H1 (cell line): ENCODE results near the gene CDC73. TPM values are rescaled to one million over a fixed set of nuclear protein-coding genes. Genes with fewer than 3 reads are reported as not detected.
A peak's percentile ranks its signal among the peaks of the same experiment; 100 is the strongest.

Experiments used
- CTCF ChIA-PET: fragments of 300-600 bp; sonication (Branson Sonifier 250); formaldehyde crosslinking; loops from one replicate; lab custom pipeline; 2021; ENCODE audit not compliant: partially characterized antibody; lab: Charles Lee
- POLR2A ChIA-PET: fragments of 300-600 bp; sonication (Branson Sonifier 250); formaldehyde crosslinking; loops from one replicate; lab custom pipeline; 2021; ENCODE audit warnings: inconsistent platforms; ENCODE audit not compliant: partially characterized antibody; lab: Charles Lee
- DNase-seq, 2 experiments: peaks; one replicate each; pipeline versions ENCODE4 v3.0.0 to v3.0.0-alpha.2; 2010 to 2022; ENCODE audit warnings: low spot score in 2 of 2, low read depth in 1 of 2, mixed read lengths in 1 of 2
- FAIRE-seq: peaks from 2 replicates; lab custom pipeline; 2011; peaks lifted over from hg19 to GRCh38; lab: Jason Lieb, UNC
- H2AFZ ChIP-seq: 2 replicates; pipeline ENCODE4 v1.8.1; 2012; ENCODE audit warnings: low read length, inconsistent platforms
- H2AK5ac ChIP-seq: 2 replicates; pipeline ENCODE4 v1.6.1; 2013; ENCODE audit warnings: low read depth, low read length
- H2BK120ac ChIP-seq: replicated peaks from 2 replicates; pipeline ENCODE3; 2013; ENCODE audit warnings: low read depth, low read length, inconsistent platforms
- H2BK12ac ChIP-seq: 2 replicates; pipeline ENCODE4 v1.6.1; 2013; ENCODE audit warnings: low read depth, low read length
- H2BK15ac ChIP-seq: 2 replicates; pipeline ENCODE4 v1.6.1; 2013; ENCODE audit warnings: low read length
- H2BK20ac ChIP-seq: 2 replicates; pipeline ENCODE4 v1.6.1; 2013; ENCODE audit warnings: low read length
- H2BK5ac ChIP-seq: 2 replicates; pipeline ENCODE4 v1.6.1; 2013; ENCODE audit warnings: low read depth, low read length
- H3K14ac ChIP-seq: 2 replicates; pipeline ENCODE4 v1.6.1; 2013; ENCODE audit warnings: inconsistent platforms; ENCODE audit not compliant: insufficient read length
- H3K18ac ChIP-seq: 2 replicates; pipeline ENCODE4 v1.6.1; 2013; ENCODE audit warnings: low read length; ENCODE audit errors: extremely low read depth
- H3K23ac ChIP-seq: 2 replicates; pipeline ENCODE4 v1.6.1; 2013; ENCODE audit warnings: inconsistent platforms; ENCODE audit not compliant: insufficient read length
- H3K23me2 ChIP-seq: 2 replicates; pipeline ENCODE4 v1.6.1; 2013; ENCODE audit warnings: low read depth, low read length
- H3K27ac ChIP-seq: 2 replicates; pipeline ENCODE4 v1.6.1; 2011; ENCODE audit warnings: low read depth, low read length, inconsistent platforms
- H3K27me3 ChIP-seq, 4 experiments: replicated peaks in 1 of 4; 1 replicate in 1 of 4; 2 replicates in 3 of 4; pipeline versions ENCODE4 v1.6.1 to v1.8.1; 2011 to 2013; ENCODE audit warnings: low read length in 3 of 4, mild to moderate bottlenecking in 3 of 4, inconsistent platforms in 2 of 4, mixed read lengths in 2 of 4, moderate library complexity in 1 of 4; ENCODE audit not compliant: control insufficient read depth in 3 of 4, insufficient read depth in 3 of 4; ENCODE audit errors: extremely low read depth in 1 of 4
- H3K36me3 ChIP-seq, 4 experiments: 2 replicates each; pipeline versions ENCODE4 v1.6.1 to v1.8.1; 2011 to 2013; ENCODE audit warnings: mild to moderate bottlenecking in 4 of 4, low read length in 3 of 4, moderate library complexity in 2 of 4, control low read depth in 1 of 4, inconsistent platforms in 1 of 4; ENCODE audit not compliant: insufficient read depth in 4 of 4, control insufficient read depth in 2 of 4
- H3K4ac ChIP-seq: replicated peaks from 2 replicates; pipeline ENCODE3; 2013; ENCODE audit warnings: low read length, low read depth, mixed read lengths, inconsistent platforms; ENCODE audit not compliant: insufficient read length
- H3K4me1 ChIP-seq, 4 experiments: replicated peaks in 1 of 4; 1 replicate in 1 of 4; 2 replicates in 3 of 4; pipeline versions ENCODE4 v1.6.1 to v1.8.1; 2011 to 2013; ENCODE audit warnings: low read length in 3 of 4, inconsistent platforms in 2 of 4, mixed read lengths in 1 of 4; ENCODE audit not compliant: insufficient read depth in 4 of 4, control insufficient read depth in 3 of 4
- H3K4me2 ChIP-seq, 2 experiments: 2 replicates each; pipeline versions ENCODE4 v1.6.1 to v1.8.1; 2011 to 2013; ENCODE audit warnings: low read depth in 2 of 2, low read length in 2 of 2, control low read depth in 1 of 2, inconsistent platforms in 1 of 2, mild to moderate bottlenecking in 1 of 2; ENCODE audit not compliant: insufficient read depth in 1 of 2
- H3K4me3 ChIP-seq, 4 experiments: fragments of 200-600, 300-600 bp in 1 of 4; sonication (generic), shearing (Covaris generic), sonication (Bioruptor Twin) in 1 of 4; 2 replicates each; pipeline versions ENCODE4 v1.5.1 to v1.8.1; 2011 to 2016; ENCODE audit warnings: low read length in 4 of 4, low read depth in 3 of 4, control low read depth in 2 of 4, inconsistent platforms in 2 of 4, mild to moderate bottlenecking in 2 of 4, mixed read lengths in 1 of 4, moderate library complexity in 1 of 4; ENCODE audit not compliant: insufficient read depth in 2 of 4; ENCODE audit errors: extremely low read depth in 1 of 4
- H3K56ac ChIP-seq: replicated peaks from 2 replicates; pipeline ENCODE3; 2013; ENCODE audit warnings: low read depth, mild to moderate bottlenecking, mixed read lengths, low read length, inconsistent platforms; ENCODE audit not compliant: insufficient read length
- H3K79me1 ChIP-seq: 2 replicates; pipeline ENCODE4 v1.6.1; 2013; ENCODE audit warnings: low read depth, low read length, control low read depth
- H3K79me2 ChIP-seq, 2 experiments: 2 replicates each; pipeline versions ENCODE4 v1.6.1 to v1.8.1; 2012 to 2013; ENCODE audit warnings: low read length in 2 of 2, mild to moderate bottlenecking in 2 of 2, inconsistent platforms in 1 of 2; ENCODE audit not compliant: insufficient read depth in 2 of 2, control insufficient read depth in 1 of 2
- H3K9ac ChIP-seq, 4 experiments: replicated peaks in 1 of 4; 1 replicate in 1 of 4; 2 replicates in 3 of 4; pipeline versions ENCODE4 v1.6.1 to v1.8.1; 2011 to 2013; ENCODE audit warnings: low read depth in 3 of 4, low read length in 3 of 4, control low read depth in 2 of 4, mild to moderate bottlenecking in 2 of 4, moderate library complexity in 2 of 4, inconsistent platforms in 1 of 4; ENCODE audit errors: extremely low read depth in 1 of 4
- H3K9me3 ChIP-seq, 2 experiments: 2 replicates each; pipeline versions ENCODE4 v1.6.1 to v1.8.1; 2012 to 2013; ENCODE audit warnings: mild to moderate bottlenecking in 2 of 2, moderate library complexity in 2 of 2, control low read depth in 1 of 2, inconsistent platforms in 1 of 2, low read depth in 1 of 2, low read length in 1 of 2, mixed read lengths in 1 of 2; ENCODE audit not compliant: insufficient read depth in 2 of 2
- H4K20me1 ChIP-seq, 2 experiments: replicated peaks in 1 of 2; 2 replicates each; pipeline versions ENCODE3 to v1.8.1; 2011 to 2013; ENCODE audit warnings: inconsistent platforms in 2 of 2, low read length in 2 of 2, mild to moderate bottlenecking in 1 of 2; ENCODE audit not compliant: insufficient read depth in 2 of 2, control insufficient read depth in 1 of 2
- H4K5ac ChIP-seq: 2 replicates; pipeline ENCODE4 v1.6.1; 2013; ENCODE audit warnings: low read length, low read depth, mixed read lengths, inconsistent platforms; ENCODE audit not compliant: insufficient read length
- H4K8ac ChIP-seq: 2 replicates; pipeline ENCODE4 v1.8.0; 2013; ENCODE audit warnings: mild to moderate bottlenecking, moderate library complexity, low read length, inconsistent platforms; ENCODE audit not compliant: insufficient read depth; ENCODE audit errors: extremely low read depth
- H4K91ac ChIP-seq: replicated peaks from 2 replicates; pipeline ENCODE3; 2013; ENCODE audit warnings: low read length, mixed read lengths, inconsistent platforms; ENCODE audit not compliant: insufficient read length
- BRCA1 ChIP-seq: IDR thresholded peaks from 2 replicates; pipeline ENCODE4 v1.6.1; 2012; ENCODE audit warnings: low read depth, low read length, improper control_type of control experiment
- CHD1 ChIP-seq: IDR thresholded peaks from 2 replicates; pipeline ENCODE4 v1.6.1; 2012; ENCODE audit warnings: low read depth, low read length, improper control_type of control experiment
- EGR1 ChIP-seq: IDR thresholded peaks from 2 replicates; pipeline ENCODE4 v1.6.1; 2011; ENCODE audit warnings: low read depth, low read length, borderline replicate concordance
- MAFK ChIP-seq: IDR thresholded peaks from 2 replicates; pipeline ENCODE4 v1.6.1; 2012; ENCODE audit warnings: low read depth, mild to moderate bottlenecking, improper control_type of control experiment, low read length
- RBBP5 ChIP-seq: IDR thresholded peaks from 2 replicates; pipeline ENCODE4 v1.7.1; 2012; ENCODE audit warnings: low read depth, mild to moderate bottlenecking, inconsistent platforms, low read length, moderate library complexity, borderline replicate concordance
- SP1 ChIP-seq: IDR thresholded peaks from 2 replicates; pipeline ENCODE4 v1.6.1; 2011; ENCODE audit warnings: low read depth, low read length
- WGBS, 2 experiments: shearing (Covaris generic) in 1 of 2; methylation state at CpG; one replicate each; pipeline versions ENCODE4 v1.1.6 to v1.1.7; 2013 to 2015; ENCODE audit warnings: low lambda C conversion rate in 2 of 2, mixed read lengths in 2 of 2, inconsistent platforms in 1 of 2, low coverage in 1 of 2, missing lambda C conversion rate in 1 of 2; ENCODE audit not compliant: insufficient replicate concordance in 2 of 2, insufficient coverage in 1 of 2, insufficient read length in 1 of 2; ENCODE audit errors: extremely low coverage in 1 of 2, missing lambda C conversion rate in 1 of 2; 5-methylcytosine and 5-hydroxymethylcytosine counted together
- polyA plus RNA-seq, 7 experiments: library from polyadenylated mRNA; depleted of rRNA in 3 of 7; stranded (reverse) in 5 of 7; unstranded in 2 of 7; fragments of >200 nt in 5 of 7; fragments of 200-250 nt in 2 of 7; gene quantifications; 1 replicate in 5 of 7; 2 replicates in 1 of 7; 4 replicates in 1 of 7; pipeline versions ENCODE4 v1.2.1 to v1.2.3, GENCODE V29; 2011 to 2013; ENCODE audit warnings: missing spikeins in 2 of 7, mixed read lengths in 2 of 7
- total RNA-seq: library from RNA; stranded (reverse); fragmentation: NEBNext Ultra II Directional; extraction: Animal tissue kit (Norgen Biotek cat#: 25700); gene quantifications from 2 replicates; pipeline ENCODE4 v1.2.1, GENCODE V29; 2021
- TF ChIP-seq, protein P1 (sequence below): IDR thresholded peaks from 2 replicates; pipeline ENCODE4 v1.6.1; 2011; ENCODE audit warnings: low read depth, mild to moderate bottlenecking, low read length; ENCODE audit not compliant: insufficient read depth
- TF ChIP-seq, protein P2 (sequence below), 3 experiments: IDR thresholded peaks; 1 replicate in 2 of 3; 2 replicates in 1 of 3; pipeline versions ENCODE4 v1.5.1 to v1.6.1; 2011; ENCODE audit warnings: low read length in 3 of 3, mild to moderate bottlenecking in 3 of 3, inconsistent platforms in 2 of 3, low read depth in 1 of 3, moderate library complexity in 1 of 3; ENCODE audit not compliant: insufficient read depth in 1 of 3; ENCODE audit errors: control extremely low read depth in 1 of 3

CDC73 gene
- total and polyA plus RNA-seq, 2 of the 8 experiments (the other 6 are each of a cell fraction or from before 2014, with no cell fraction given) = 9.8 to 64.0 TPM

GRCh38 chr1:193216920-193217319 is 95.1 kb downstream of the CDC73 start:
- peak overlapping the region; percentile 49; the same call in 1 of the 2 replicates for H2BK5ac ChIP-seq
- H2BK120ac ChIP-seq = no peak overlapping the region
- peak overlapping the region in 1 of 2 experiments; percentile 2; a peak in 2 of 4 replicates for H3K4me2 ChIP-seq
- no peak overlapping the region for H2AFZ ChIP-seq
- no peak overlapping the region for H4K5ac ChIP-seq
- H3K36me3 ChIP-seq = peaks cover 0 to 10% (median 1%) of the 10 kb centered on the region in 4 experiments; a peak in 4 of 8 replicates
- no peak overlapping the region for H2BK15ac ChIP-seq
- no peak overlapping the region for H3K14ac ChIP-seq
- no peak overlapping the region for H2AK5ac ChIP-seq
- no peaks in the 10 kb centered on the region for H3K79me2 ChIP-seq
- no peak overlapping the region for H3K4me3 ChIP-seq
- H3K27me3 ChIP-seq = no peaks in the 10 kb centered on the region
- H3K79me1 ChIP-seq = no peaks in the 10 kb centered on the region
- no peak overlapping the region for H2BK20ac ChIP-seq
- POLR2A ChIA-PET = no interaction called here
- H4K20me1 ChIP-seq = peaks cover 2 to 3% of the 10 kb centered on the region in 2 experiments
- no peak overlapping the region for H4K8ac ChIP-seq
- H4K91ac ChIP-seq = no peak overlapping the region
- WGBS, 2 experiments = 53% methylated on average over 8 of the region's 8 CpGs; no CpG with 5 or more reads in 1 of the 2 experiments
- no peak overlapping the region for H3K56ac ChIP-seq
- no peak overlapping the region for H3K9ac ChIP-seq
- H3K23ac ChIP-seq = no peak overlapping the region
- H3K9me3 ChIP-seq = no peaks in the 10 kb centered on the region
- H3K4me1 ChIP-seq = peaks cover 2 to 7% (median 4%) of the 10 kb centered on the region in 4 experiments; a peak in 5 of 7 replicates
- H3K27ac ChIP-seq = peak overlapping the region; percentile 24; the same call in 1 of the 2 replicates
- DNase-seq = peak; percentile 9 to 61
- CTCF ChIA-PET = interaction anchor here (0.8 to 0.9 kb wide), 2 partner anchors 31 to 38 kb away, joined by 3 to 4 read pairs; no protein-coding TSS in a partner anchor
- no peak for TF ChIP-seq RBBP5
- TF ChIP-seq CHD1 = no peak
- TF ChIP-seq, protein P1, sequence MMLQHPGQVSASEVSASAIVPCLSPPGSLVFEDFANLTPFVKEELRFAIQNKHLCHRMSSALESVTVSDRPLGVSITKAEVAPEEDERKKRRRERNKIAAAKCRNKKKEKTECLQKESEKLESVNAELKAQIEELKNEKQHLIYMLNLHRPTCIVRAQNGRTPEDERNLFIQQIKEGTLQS = no peak
- no peak for TF ChIP-seq BRCA1
- 0 out of 2 replicates have a peak, but pooled peaks have one; percentile 11 for TF ChIP-seq SP1
- no peak for TF ChIP-seq MAFK
- TF ChIP-seq, protein P2, sequence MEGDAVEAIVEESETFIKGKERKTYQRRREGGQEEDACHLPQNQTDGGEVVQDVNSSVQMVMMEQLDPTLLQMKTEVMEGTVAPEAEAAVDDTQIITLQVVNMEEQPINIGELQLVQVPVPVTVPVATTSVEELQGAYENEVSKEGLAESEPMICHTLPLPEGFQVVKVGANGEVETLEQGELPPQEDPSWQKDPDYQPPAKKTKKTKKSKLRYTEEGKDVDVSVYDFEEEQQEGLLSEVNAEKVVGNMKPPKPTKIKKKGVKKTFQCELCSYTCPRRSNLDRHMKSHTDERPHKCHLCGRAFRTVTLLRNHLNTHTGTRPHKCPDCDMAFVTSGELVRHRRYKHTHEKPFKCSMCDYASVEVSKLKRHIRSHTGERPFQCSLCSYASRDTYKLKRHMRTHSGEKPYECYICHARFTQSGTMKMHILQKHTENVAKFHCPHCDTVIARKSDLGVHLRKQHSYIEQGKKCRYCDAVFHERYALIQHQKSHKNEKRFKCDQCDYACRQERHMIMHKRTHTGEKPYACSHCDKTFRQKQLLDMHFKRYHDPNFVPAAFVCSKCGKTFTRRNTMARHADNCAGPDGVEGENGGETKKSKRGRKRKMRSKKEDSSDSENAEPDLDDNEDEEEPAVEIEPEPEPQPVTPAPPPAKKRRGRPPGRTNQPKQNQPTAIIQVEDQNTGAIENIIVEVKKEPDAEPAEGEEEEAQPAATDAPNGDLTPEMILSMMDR (IDR thresholded peaks at IDR 0.05; ENCODE audit: control extremely low read depth in 1 of 3, insufficient read depth in 1 of 3, low read depth in 1 of 3, low read length in 3 of 3) = peak in 1 of 3 experiments; percentile 17; a peak in 1 of 4 replicates
- no peak for TF ChIP-seq EGR1
- no peak overlapping the region for H2BK12ac ChIP-seq
- H3K4ac ChIP-seq = no peak overlapping the region
- peak; percentile 88 for FAIRE-seq
- H3K23me2 ChIP-seq = no peaks in the 10 kb centered on the region
- H3K18ac ChIP-seq = no peak overlapping the region
